Spleen (tissue), 11 donors: ENCODE results near the gene KIF17. TPM values are rescaled to one million over a fixed set of nuclear protein-coding genes. Genes with fewer than 3 reads are reported as not detected.

Experiments used
- DNase-seq: peaks from one replicate; pipeline ENCODE4 v3.0.0-alpha.2; 2020
- H3K27ac ChIP-seq, 8 donors: fragments of 200-600 bp; sonication (generic) in 7 of 8; 1 replicate in 4 of 8; 2 replicates in 4 of 8; pipeline versions ENCODE4 v1.5.0 to v1.8.0; 2016 to 2021; ENCODE audit warnings: inconsistent platforms in 4 of 8, mild to moderate bottlenecking in 4 of 8, moderate library complexity in 1 of 8
- H3K27me3 ChIP-seq, 7 donors: fragments of 200-600 bp; sonication (generic) in 6 of 7; replicated peaks in 1 of 7; 1 replicate in 4 of 7; 2 replicates in 3 of 7; pipeline versions ENCODE4 v1.5.0 to v1.8.0; 2016 to 2021; ENCODE audit warnings: inconsistent platforms in 3 of 7, mild to moderate bottlenecking in 1 of 7
- H3K36me3 ChIP-seq, 6 donors: fragments of 200-600 bp; sonication (generic) in 5 of 6; 1 replicate in 4 of 6; 2 replicates in 2 of 6; pipeline versions ENCODE4 v1.5.0 to v1.8.0; 2016 to 2021; ENCODE audit warnings: inconsistent platforms in 2 of 6
- H3K4me1 ChIP-seq, 6 donors: fragments of 200-600 bp; sonication (generic) in 5 of 6; 1 replicate in 3 of 6; 2 replicates in 3 of 6; pipeline versions ENCODE4 v1.5.0 to v1.8.0; 2016 to 2021; ENCODE audit warnings: inconsistent platforms in 3 of 6
- H3K4me3 ChIP-seq, 8 donors: fragments of 200-600 bp; sonication (generic) in 7 of 8; 1 replicate in 4 of 8; 2 replicates in 4 of 8; pipeline versions ENCODE4 v1.5.0 to v1.8.0; 2016 to 2021; ENCODE audit warnings: inconsistent platforms in 4 of 8, mild to moderate bottlenecking in 4 of 8, moderate library complexity in 2 of 8
- H3K9me3 ChIP-seq, 8 donors: fragments of 200-600 bp; sonication (generic) in 7 of 8; 1 replicate in 4 of 8; 2 replicates in 4 of 8; pipeline versions ENCODE4 v1.5.0 to v1.8.0; 2016 to 2021; ENCODE audit warnings: inconsistent platforms in 4 of 8
- CTCF ChIP-seq, 11 experiments: fragments of 200-600 bp in 7 of 11; fragments of 450-650 bp in 4 of 11; sonication (generic) in 4 of 11; IDR thresholded peaks in 8 of 11; conservative IDR thresholded peaks in 3 of 11; 1 replicate in 7 of 11; 2 replicates in 4 of 11; pipeline versions ENCODE4 v1.4.0 to v1.8.0; 2016 to 2021; ENCODE audit warnings: antibody characterized with exemption in 11 of 11, inconsistent platforms in 4 of 11, mild to moderate bottlenecking in 1 of 11
- POLR2A ChIP-seq, 3 donors: fragments of 450-650 bp; IDR thresholded peaks; one replicate each; pipeline ENCODE4 v1.5.1; 2017; ENCODE audit warnings: antibody characterized with exemption in 3 of 3, mild to moderate bottlenecking in 1 of 3
- POLR2AphosphoS5 ChIP-seq, 3 donors: sonication (generic); formaldehyde crosslinking; IDR thresholded peaks; one replicate each; pipeline ENCODE4 v1.5.1; 2017; ENCODE audit warnings: antibody characterized with exemption in 3 of 3
- WGBS, 5 donors: extraction: QIAGEN DNeasy Blood & Tissue Kit in 3 of 5; methylation state at CpG; one replicate each; pipeline versions ENCODE4 v1.1.5 to v1.1.7; 2013 to 2018; 5-methylcytosine and 5-hydroxymethylcytosine counted together
- intact Hi-C: fragments of 100-400 bp; cut with DNase I; formaldehyde crosslinking; loops from one replicate; pipeline ENCODE4 v1.15.0; 2023; ENCODE audit warnings: low total_unique reads
- polyA plus RNA-seq, 3 donors: library from polyadenylated mRNA; stranded (reverse); fragments of 200-250 nt; gene quantifications; one replicate each; pipeline ENCODE4 v1.2.1, GENCODE V29; 2013
- total RNA-seq, 7 donors: library from RNA; depleted of rRNA in 3 of 7; stranded (reverse); fragments of >200 nt in 3 of 7; fragmentation: NEBNext Ultra II Directional in 4 of 7; extraction: Animal tissue kit (Norgen Biotek cat#: 25700) in 4 of 7; gene quantifications; one replicate each; pipeline versions ENCODE4 v1.1.0 to v1.2.1, GENCODE V29; 2016 to 2021
- donor health status: healthy with polysubstance abuse.
- donor health status: DM: no; HTN: no; CAD: no; lungs with moderate emphysema.
- donor health status: DM: no; HTN: no; CAD: no.
- donor health status: Bipolar disorder and iron deficiency.
- donor health status: healthy.
- donor health status: DM: no; HTN: no; CAD: no.
- donor health status: DM: yes; HTN: yes; CAD: no.

Gene KIF17
- total and polyA plus RNA-seq, 10 donors: 8.3 to 82.2 (median 47.6) TPM

- no peaks in the 10 kb centered on the region for H3K36me3 ChIP-seq
- intact Hi-C loops: no loop called here
- no peak overlapping the region for H3K27ac ChIP-seq
- DNase-seq: no peak
- peaks cover 0 to 11% (median 0%) of the 10 kb centered on the region in 7 donors for H3K27me3 ChIP-seq
- H3K4me3 ChIP-seq: no peak overlapping the region
- H3K4me1 ChIP-seq: no peaks in the 10 kb centered on the region
- no peaks in the 10 kb centered on the region for H3K9me3 ChIP-seq
- TF ChIP-seq CTCF (IDR thresholded peaks at IDR 0.05 in 8 of 11, conservative IDR thresholded peaks at IDR 0.05 in 3 of 11): no peak
- no peak for TF ChIP-seq POLR2A (IDR thresholded peaks at IDR 0.05)
- TF ChIP-seq POLR2AphosphoS5 (IDR thresholded peaks at IDR 0.05): no peak
- WGBS, 5 donors: 93 to 95% (median 93%) methylated on average over 11 to 35 of the region's 35 CpGs
These were observed 5.9 kb upstream of the KIF17 start for GRCh38 chr1:20723537-20724363.

- intact Hi-C loops: no loop called here
- Histone ChIP-seq H3K27ac (no peak overlapping the region), H3K9me3 (no peaks in the 10 kb centered on the region), H3K4me3 (no peak overlapping the region), H3K36me3 (no peaks in the 10 kb centered on the region), H3K27me3 (peaks cover 0 to 11% (median 0%) of the 10 kb centered on the region in 7 donors), H3K4me1 (peaks cover 0 to 2% (median 1%) of the 10 kb centered on the region in 6 donors)
- TF ChIP-seq POLR2AphosphoS5 (IDR thresholded peaks at IDR 0.05) (no peak), POLR2A (IDR thresholded peaks at IDR 0.05) (no peak), CTCF (IDR thresholded peaks at IDR 0.05 in 8 of 11, conservative IDR thresholded peaks at IDR 0.05 in 3 of 11) (no peak)
- no peak for DNase-seq
- WGBS, 5 donors: 81 to 93% (median 90%) methylated on average over 4 of the region's 4 CpGs
These were observed 5.3 kb upstream of the KIF17 start for GRCh38 chr1:20723159-20723536.

- H3K36me3 ChIP-seq: no peaks in the 10 kb centered on the region
- TF ChIP-seq POLR2A (IDR thresholded peaks at IDR 0.05) (no peak), CTCF (IDR thresholded peaks at IDR 0.05 in 8 of 11, conservative IDR thresholded peaks at IDR 0.05 in 3 of 11) (no peak), POLR2AphosphoS5 (IDR thresholded peaks at IDR 0.05) (no peak)
- peak; percentile 29 for DNase-seq
- H3K4me1 ChIP-seq: peaks cover 3 to 14% (median 13%) of the 10 kb centered on the region in 6 donors
- H3K27me3 ChIP-seq: peaks cover 0 to 24% (median 12%) of the 10 kb centered on the region in 7 donors
- intact Hi-C loops: no loop called here
- no peaks in the 10 kb centered on the region for H3K9me3 ChIP-seq
- no peak overlapping the region for H3K4me3 ChIP-seq
- H3K27ac ChIP-seq: no peak overlapping the region
- whole genome bisulfite sequencing, 5 donors: 89 to 95% (median 92%) methylated on average over 28 to 29 of the region's 29 CpGs
These were observed 3.6 kb upstream of the KIF17 start for GRCh38 chr1:20721117-20722061.
